Smooth muscle cell (in vitro differentiated cells): Measurements from ENCODE around the gene GCNT1. TPM values are rescaled to one million over a fixed set of nuclear protein-coding genes. Genes with fewer than 3 reads are reported as not detected.

Source experiments
- DNase-seq: peaks from one replicate; lab custom pipeline; 2025; ENCODE audit not compliant: unreplicated experiment; lab: John Stamatoyannopoulos, UW
- H2AFZ ChIP-seq: fragments of 200-600 bp; sonication (generic); 2 replicates; pipeline ENCODE4 v1.6.0; 2016; ENCODE audit warnings: antibody characterized with exemption, low read depth, mild to moderate bottlenecking
- H3F3A ChIP-seq: fragments of 200-600 bp; sonication (generic); 2 replicates; pipeline ENCODE4 v1.6.0; 2017; ENCODE audit warnings: antibody characterized with exemption, low read depth
- H3K27ac ChIP-seq: fragments of 200-600 bp; sonication (generic); 2 replicates; pipeline ENCODE4 v1.5.1; 2016; ENCODE audit warnings: low read depth, mild to moderate bottlenecking
- H3K27me3 ChIP-seq: fragments of 200-600 bp; sonication (generic); 2 replicates; pipeline ENCODE4 v1.6.1; 2016; ENCODE audit warnings: low read depth, mild to moderate bottlenecking
- H3K36me3 ChIP-seq: fragments of 200-600 bp; sonication (generic); 2 replicates; pipeline ENCODE4 v1.5.1; 2016; ENCODE audit warnings: low read depth
- H3K4me1 ChIP-seq: fragments of 200-600 bp; sonication (generic); 2 replicates; pipeline ENCODE4 v1.5.1; 2016; ENCODE audit warnings: low read depth
- H3K4me2 ChIP-seq: fragments of 200-600 bp; sonication (generic); 2 replicates; pipeline ENCODE4 v1.6.0; 2016; ENCODE audit warnings: mild to moderate bottlenecking
- H3K4me3 ChIP-seq: fragments of 200-600 bp; sonication (generic); 2 replicates; pipeline ENCODE4 v1.5.1; 2016; ENCODE audit warnings: mild to moderate bottlenecking
- H3K79me2 ChIP-seq: fragments of 200-600 bp; sonication (generic); 2 replicates; pipeline ENCODE4 v1.6.0; 2016; ENCODE audit warnings: low read depth, mild to moderate bottlenecking
- H3K9ac ChIP-seq: fragments of 200-600 bp; sonication (generic); 2 replicates; pipeline ENCODE4 v1.6.0; 2016; ENCODE audit warnings: low read depth
- H3K9me3 ChIP-seq: fragments of 200-600 bp; sonication (generic); replicated peaks from 2 replicates; pipeline ENCODE4 v1.5.1; 2016; ENCODE audit warnings: low read depth
- H4K20me1 ChIP-seq: fragments of 200-600 bp; sonication (generic); 2 replicates; pipeline ENCODE4 v1.6.0; 2016; ENCODE audit warnings: low read depth
- CTCF ChIP-seq: fragments of 200-600 bp; sonication (generic); IDR thresholded peaks from 2 replicates; pipeline ENCODE4 v1.5.1; 2017; ENCODE audit warnings: borderline replicate concordance, mild to moderate bottlenecking, antibody characterized with exemption; ENCODE audit not compliant: insufficient read depth, poor library complexity, severe bottlenecking
- WGBS: methylation state at CpG from one replicate; pipeline ENCODE4 v1.1.7; 2016; ENCODE audit warnings: low lambda C conversion rate; 5-methylcytosine and 5-hydroxymethylcytosine counted together
- polyA plus RNA-seq: library from polyadenylated mRNA; unstranded; fragments of >200 nt; fragmentation: Nextera tagmentation; extraction: Ambion mirVana; gene quantifications from 2 replicates; pipeline ENCODE4 v1.2.1, GENCODE V29; 2016
- total RNA-seq: library from RNA; depleted of rRNA; stranded (reverse); fragments of >200 nt; gene quantifications from 2 replicates; pipeline ENCODE4 v1.2.3, GENCODE V29; 2014

The GCNT1 gene
- total and polyA plus RNA-seq, 2 experiments from 2014 or later: 4.9 to 7.1 TPM

- Histone ChIP-seq H3K36me3 (no peaks in the 10 kb centered on the region), H3K27ac (no peak overlapping the region), H3K79me2 (no peaks in the 10 kb centered on the region), H3K9ac (no peak overlapping the region), H2AFZ (no peak overlapping the region), H3K4me1 (peaks cover 19% of the 10 kb centered on the region), H3F3A (no peaks in the 10 kb centered on the region), H3K9me3 (no peaks in the 10 kb centered on the region), H4K20me1 (no peaks in the 10 kb centered on the region), H3K4me2 (no peak overlapping the region), H3K4me3 (no peak overlapping the region), H3K27me3 (no peaks in the 10 kb centered on the region)
- no peak for DNase-seq
- 66% methylated on average over 4 of the region's 4 CpGs for WGBS
- no peak for TF ChIP-seq CTCF
Measured at GRCh38 chr9:76454311-76454710, 4.7 kb upstream of the GCNT1 start.

GRCh38 chr9:76456202-76456926 lies 2.6 kb upstream of the GCNT1 start:
- no peaks in the 10 kb centered on the region for H4K20me1 ChIP-seq
- no peak for TF ChIP-seq CTCF
- H3F3A ChIP-seq: no peaks in the 10 kb centered on the region
- H3K36me3 ChIP-seq: no peaks in the 10 kb centered on the region
- no peak overlapping the region for H3K9ac ChIP-seq
- H3K79me2 ChIP-seq: peaks cover 6% of the 10 kb centered on the region
- 69% methylated on average over 4 of the region's 4 CpGs for WGBS
- H2AFZ ChIP-seq: no peak overlapping the region
- no peak overlapping the region for H3K4me2 ChIP-seq
- H3K4me1 ChIP-seq: peaks cover 16% of the 10 kb centered on the region
- H3K27ac ChIP-seq: no peak overlapping the region
- H3K4me3 ChIP-seq: no peak overlapping the region
- H3K27me3 ChIP-seq: no peaks in the 10 kb centered on the region
- no peak for DNase-seq
- H3K9me3 ChIP-seq: no peaks in the 10 kb centered on the region

DNA sequence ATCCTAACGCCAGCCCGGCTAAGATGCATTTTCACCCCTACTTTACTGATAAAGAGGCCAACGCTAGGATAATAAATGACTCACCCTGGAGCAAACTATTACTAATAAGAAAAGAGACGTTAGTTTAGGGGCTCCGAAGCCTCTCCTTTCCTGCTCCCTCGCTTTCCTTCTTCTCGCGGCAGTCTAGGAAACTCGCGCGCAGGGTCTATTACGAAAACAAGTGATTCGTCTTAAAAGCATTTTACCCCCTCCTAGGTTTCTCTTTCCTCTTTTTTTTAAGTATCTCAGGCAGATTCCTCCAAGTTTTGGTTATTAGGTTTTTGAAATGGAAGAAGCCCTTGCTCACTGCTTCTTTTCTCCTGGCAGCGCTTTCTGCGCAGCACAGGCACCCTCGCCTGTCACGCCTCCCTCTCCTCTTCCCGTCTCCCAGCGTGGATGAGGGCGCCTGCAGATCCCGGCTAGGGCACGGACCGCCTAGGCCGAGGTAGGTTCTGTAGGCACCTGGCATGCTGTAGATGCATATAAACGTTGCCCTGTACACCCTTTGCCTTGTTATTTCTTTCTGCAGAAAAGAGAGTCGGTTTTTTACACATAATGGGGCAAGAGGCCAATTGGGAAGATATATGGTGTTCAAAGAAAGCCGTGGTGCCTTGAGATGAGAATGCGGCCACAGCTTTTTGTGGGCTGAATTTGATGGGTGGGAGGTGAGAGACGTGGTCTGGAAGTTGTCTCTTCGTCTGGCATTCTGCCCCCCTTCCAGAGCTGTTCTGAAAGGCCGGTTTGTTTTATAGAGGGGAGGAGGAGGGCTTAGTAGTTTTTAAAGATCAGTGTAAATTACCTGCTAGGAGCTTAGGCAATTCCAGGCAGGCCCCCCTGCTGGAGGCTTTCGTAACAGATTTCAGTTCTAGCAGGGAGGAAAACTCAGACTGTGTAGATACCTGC lies 983 bp downstream of the GCNT1 start:
- DNase-seq: no peak
- Histone ChIP-seq H3K4me1 (peaks cover 16% of the 10 kb centered on the region), H3K9ac (peak overlapping the region; percentile 56), H2AFZ (peak overlapping the region; percentile 94), H3F3A (no peaks in the 10 kb centered on the region), H3K79me2 (peaks cover 7% of the 10 kb centered on the region), H3K36me3 (no peaks in the 10 kb centered on the region), H4K20me1 (no peaks in the 10 kb centered on the region), H3K27me3 (no peaks in the 10 kb centered on the region), H3K27ac (peak overlapping the region; percentile 54), H3K4me3 (peak overlapping the region; percentile 83), H3K9me3 (no peaks in the 10 kb centered on the region), H3K4me2 (peak overlapping the region; percentile 97)
- 1% methylated on average over 32 of the region's 32 CpGs for WGBS
- peak; percentile 32 for TF ChIP-seq CTCF
